Panc1 (cell line): Measurements from ENCODE around the gene DNAJB8.

Source experiments
- CTCF ChIP-seq: fragments of 450-650 bp; IDR thresholded peaks from 2 replicates; pipeline ENCODE4 v1.5.1; 2017; ENCODE audit warnings: mild to moderate bottlenecking
- POLR2AphosphoS5 ChIP-seq: IDR thresholded peaks from 2 replicates; pipeline ENCODE4 v1.6.1; 2012; ENCODE audit warnings: mild to moderate bottlenecking, low read depth, low read length, moderate library complexity
- REST ChIP-seq, 2 experiments: IDR thresholded peaks; 2 replicates each; pipeline ENCODE4 v1.6.1; 2011 to 2012; ENCODE audit warnings: low read depth in 2 of 2, control low read depth in 1 of 2, low read length in 1 of 2, mild to moderate bottlenecking in 1 of 2, moderate library complexity in 1 of 2; ENCODE audit not compliant: insufficient read depth in 1 of 2
- SIN3A ChIP-seq: IDR thresholded peaks from 2 replicates; pipeline ENCODE4 v1.6.1; 2012; ENCODE audit warnings: low read depth, mild to moderate bottlenecking, low read length, moderate library complexity, borderline replicate concordance; ENCODE audit not compliant: insufficient read depth

GRCh38 chr3:128430301-128430700, 36.4 kb downstream of the DNAJB8 start:
- TF ChIP-seq CTCF (no peak), POLR2AphosphoS5 (no peak), SIN3A (no peak), REST (IDR thresholded peaks at IDR 0.05; ENCODE audit: insufficient read depth in 1 of 2, low read depth in 2 of 2, low read length in 1 of 2) (no peak)
